H9 (cell line): ENCODE results near the gene HOXC11. TPM values are rescaled to one million over a fixed set of nuclear protein-coding genes. Genes with fewer than 3 reads are reported as not detected.
A peak's percentile ranks its signal among the peaks of the same experiment; 100 is the strongest.

Experiments
- DNase-seq: peaks from one replicate; pipeline ENCODE4 v3.0.0-alpha.2; 2017
- H2AFZ ChIP-seq: one replicate; pipeline ENCODE4 v1.6.1; 2013; ENCODE audit warnings: mild to moderate bottlenecking, low read length, control low read depth, moderate library complexity
- H2AK5ac ChIP-seq: 2 replicates; pipeline ENCODE4 v1.6.1; 2013; ENCODE audit warnings: low read length, control low read depth, mixed read lengths; ENCODE audit not compliant: insufficient read length
- H2BK120ac ChIP-seq: one replicate; pipeline ENCODE4 v1.6.1; 2013; ENCODE audit warnings: low read depth, mild to moderate bottlenecking, low read length, control low read depth, inconsistent platforms; ENCODE audit not compliant: poor library complexity, severe bottlenecking
- H2BK12ac ChIP-seq: 2 replicates; pipeline ENCODE4 v1.6.1; 2013; ENCODE audit warnings: low read length, control low read depth, mixed read lengths, low read depth; ENCODE audit not compliant: insufficient read length
- H2BK15ac ChIP-seq: 2 replicates; pipeline ENCODE4 v1.6.1; 2013; ENCODE audit warnings: low read depth, low read length, control low read depth
- H2BK20ac ChIP-seq: one replicate; pipeline ENCODE4 v1.6.1; 2013; ENCODE audit warnings: low read depth, mild to moderate bottlenecking, low read length, control low read depth, inconsistent platforms; ENCODE audit not compliant: poor library complexity, severe bottlenecking
- H2BK5ac ChIP-seq: 2 replicates; pipeline ENCODE4 v1.6.1; 2013; ENCODE audit warnings: low read length, control low read depth, mixed read lengths; ENCODE audit not compliant: insufficient read length
- H3K14ac ChIP-seq: 2 replicates; pipeline ENCODE4 v1.6.1; 2013; ENCODE audit warnings: low read length, control low read depth; ENCODE audit not compliant: insufficient read depth
- H3K18ac ChIP-seq: 2 replicates; pipeline ENCODE4 v1.6.1; 2013; ENCODE audit warnings: low read depth, mild to moderate bottlenecking, mixed read lengths, low read length, control low read depth; ENCODE audit not compliant: insufficient read length
- H3K23ac ChIP-seq: 2 replicates; pipeline ENCODE4 v1.6.1; 2013; ENCODE audit warnings: low read length, control low read depth, mixed read lengths, low read depth; ENCODE audit not compliant: insufficient read length
- H3K23me2 ChIP-seq: 2 replicates; pipeline ENCODE4 v1.6.1; 2013; ENCODE audit warnings: low read depth, mild to moderate bottlenecking, mixed read lengths, low read length, control low read depth; ENCODE audit not compliant: insufficient read length, poor library complexity, severe bottlenecking
- H3K27ac ChIP-seq: 2 replicates; pipeline ENCODE4 v1.5.1; 2013; ENCODE audit warnings: low read length, control low read depth, mixed read lengths, low read depth; ENCODE audit not compliant: insufficient read length
- H3K27me3 ChIP-seq: 2 replicates; pipeline ENCODE4 v1.6.1; 2013; ENCODE audit warnings: low read length, control low read depth, inconsistent platforms; ENCODE audit not compliant: insufficient read depth
- H3K4ac ChIP-seq: 2 replicates; pipeline ENCODE4 v1.6.1; 2013; ENCODE audit warnings: low read depth, mild to moderate bottlenecking, control low read depth, inconsistent platforms, low read length, moderate library complexity
- H3K4me1 ChIP-seq: 2 replicates; pipeline ENCODE4 v1.6.1; 2013; ENCODE audit warnings: low read length, control low read depth, inconsistent platforms; ENCODE audit not compliant: insufficient read depth
- H3K4me2 ChIP-seq: 2 replicates; pipeline ENCODE4 v1.6.1; 2013; ENCODE audit warnings: low read length, control low read depth, mixed read lengths; ENCODE audit not compliant: insufficient read length, insufficient read depth
- H3K56ac ChIP-seq: 2 replicates; pipeline ENCODE4 v1.6.1; 2013; ENCODE audit warnings: low read depth, mild to moderate bottlenecking, mixed read lengths, low read length, control low read depth; ENCODE audit not compliant: insufficient read length
- H3K79me1 ChIP-seq: 2 replicates; pipeline ENCODE4 v1.6.1; 2013; ENCODE audit warnings: low read depth, mild to moderate bottlenecking, moderate library complexity, low read length, control low read depth, inconsistent platforms; ENCODE audit not compliant: insufficient read depth, poor library complexity, severe bottlenecking
- H3K79me2 ChIP-seq: 2 replicates; pipeline ENCODE4 v1.6.1; 2013; ENCODE audit warnings: low read length, control low read depth, inconsistent platforms; ENCODE audit not compliant: insufficient read depth
- H3K9ac ChIP-seq: 2 replicates; pipeline ENCODE4 v1.6.1; 2013; ENCODE audit warnings: low read length, control low read depth, mixed read lengths; ENCODE audit not compliant: insufficient read length; ENCODE audit errors: extremely low read depth
- H3K9me3 ChIP-seq: one replicate; pipeline ENCODE4 v1.6.1; 2013; ENCODE audit warnings: low read depth, low read length, inconsistent platforms; ENCODE audit not compliant: control insufficient read depth
- H3T11ph ChIP-seq: one replicate; pipeline ENCODE4 v1.6.1; 2013; ENCODE audit warnings: mild to moderate bottlenecking, low read length, control low read depth, inconsistent platforms
- H4K20me1 ChIP-seq: one replicate; pipeline ENCODE4 v1.6.1; 2013; ENCODE audit not compliant: control insufficient read depth, insufficient read length, insufficient read depth
- H4K5ac ChIP-seq: 2 replicates; pipeline ENCODE4 v1.6.1; 2013; ENCODE audit warnings: low read depth, mild to moderate bottlenecking, mixed read lengths, low read length, control low read depth; ENCODE audit not compliant: insufficient read length
- H4K8ac ChIP-seq: replicated peaks from 2 replicates; pipeline ENCODE4 v1.6.1; 2013; ENCODE audit warnings: low read length, control low read depth, mixed read lengths, low read depth; ENCODE audit not compliant: insufficient read length
- H4K91ac ChIP-seq: 2 replicates; pipeline ENCODE4 v1.6.1; 2013; ENCODE audit warnings: low read depth, mild to moderate bottlenecking, moderate library complexity, mixed read lengths, low read length, control low read depth; ENCODE audit not compliant: insufficient read length
- H3K27ac Mint-ChIP-seq, 3 experiments: 2 replicates in 2 of 3; 3 replicates in 1 of 3; pipeline ENCODE4 v1.8.0; 2020 to 2021; ENCODE audit warnings: mixed read lengths in 3 of 3, mild to moderate bottlenecking in 1 of 3, moderate library complexity in 1 of 3
- H3K27me3 Mint-ChIP-seq: 2 replicates; pipeline ENCODE4 v1.8.0; 2021; ENCODE audit warnings: low read depth, mild to moderate bottlenecking, moderate library complexity, mixed read lengths
- H3K36me3 Mint-ChIP-seq, 3 experiments: 2 replicates in 2 of 3; 3 replicates in 1 of 3; pipeline ENCODE4 v1.8.0; 2020 to 2021; ENCODE audit warnings: low read depth in 3 of 3, mixed read lengths in 3 of 3; ENCODE audit not compliant: insufficient read depth in 1 of 3
- H3K4me1 Mint-ChIP-seq, 2 experiments: 2 replicates each; pipeline ENCODE4 v1.8.0; 2020; ENCODE audit warnings: mixed read lengths in 2 of 2
- H3K4me3 Mint-ChIP-seq, 2 experiments: 2 replicates in 1 of 2; 3 replicates in 1 of 2; pipeline ENCODE4 v1.8.0; 2020 to 2021; ENCODE audit warnings: mild to moderate bottlenecking in 2 of 2, mixed read lengths in 2 of 2, moderate library complexity in 1 of 2
- H3K9me3 Mint-ChIP-seq, 2 experiments: 2 replicates in 1 of 2; 3 replicates in 1 of 2; pipeline ENCODE4 v1.8.0; 2020; ENCODE audit warnings: mild to moderate bottlenecking in 2 of 2, mixed read lengths in 2 of 2, moderate library complexity in 1 of 2
- WGBS: extraction: QIAGEN DNeasy Blood & Tissue Kit; methylation state at CpG from one replicate; pipeline ENCODE4 v1.1.7; 2013; ENCODE audit warnings: missing lambda C conversion rate, low lambda C conversion rate, mixed read lengths; ENCODE audit not compliant: insufficient read length; ENCODE audit errors: extremely low coverage; 5-methylcytosine and 5-hydroxymethylcytosine counted together
- total RNA-seq: library from RNA; stranded (reverse); gene quantifications from 2 replicates; pipeline ENCODE4 v1.2.1, GENCODE V29; 2021
- TF ChIP-seq, protein P1 (sequence below): fragments of 200-600 bp; sonication (generic); conservative IDR thresholded peaks from 3 replicates; pipeline ENCODE4 v1.8.0; 2021; ENCODE audit warnings: antibody characterized with exemption, mild to moderate bottlenecking

The HOXC11 gene
- total RNA-seq, 1 experiment from 2014 or later, result not detected

GRCh38 chr12:53956251-53956887 lies 16.6 kb upstream of the HOXC11 start:
- Histone ChIP-seq H2BK120ac (no peak overlapping the region), H3K18ac (no peak overlapping the region), H2BK12ac (no peak overlapping the region), H4K20me1 (no peaks in the 10 kb centered on the region), H3K79me1 (no peaks in the 10 kb centered on the region), H3K9ac (no peak overlapping the region), H3K9me3 (no peaks in the 10 kb centered on the region), H3K56ac (no peak overlapping the region), H2AFZ (no peak overlapping the region), H4K91ac (no peak overlapping the region), H3K79me2 (no peaks in the 10 kb centered on the region), H3K23ac (no peak overlapping the region), H3K27ac (no peak overlapping the region), H2BK15ac (no peak overlapping the region), H3K14ac (no peak overlapping the region), H2BK5ac (no peak overlapping the region), H4K5ac (no peak overlapping the region), H4K8ac (no peak overlapping the region), H2BK20ac (no peak overlapping the region), H3K4me1 (no peaks in the 10 kb centered on the region), H3K4me2 (no peak overlapping the region), H3K4ac (no peak overlapping the region), H3K23me2 (no peaks in the 10 kb centered on the region), H3K27me3 (peaks cover 99% of the 10 kb centered on the region), H2AK5ac (no peak overlapping the region), H3T11ph (no peak overlapping the region)
- H3K36me3 Mint-ChIP-seq, result no peaks in the 10 kb centered on the region; a peak in 2 of 7 replicates
- H3K27me3 Mint-ChIP-seq, result peaks cover 99% of the 10 kb centered on the region
- no CpG with 5 or more reads among the region's 25 CpGs for WGBS
- peak overlapping the region in 1 of 3 experiments; percentile 42; a peak in 1 of 7 replicates for H3K27ac Mint-ChIP-seq
- DNase-seq, result no peak
- TF ChIP-seq, protein P1, sequence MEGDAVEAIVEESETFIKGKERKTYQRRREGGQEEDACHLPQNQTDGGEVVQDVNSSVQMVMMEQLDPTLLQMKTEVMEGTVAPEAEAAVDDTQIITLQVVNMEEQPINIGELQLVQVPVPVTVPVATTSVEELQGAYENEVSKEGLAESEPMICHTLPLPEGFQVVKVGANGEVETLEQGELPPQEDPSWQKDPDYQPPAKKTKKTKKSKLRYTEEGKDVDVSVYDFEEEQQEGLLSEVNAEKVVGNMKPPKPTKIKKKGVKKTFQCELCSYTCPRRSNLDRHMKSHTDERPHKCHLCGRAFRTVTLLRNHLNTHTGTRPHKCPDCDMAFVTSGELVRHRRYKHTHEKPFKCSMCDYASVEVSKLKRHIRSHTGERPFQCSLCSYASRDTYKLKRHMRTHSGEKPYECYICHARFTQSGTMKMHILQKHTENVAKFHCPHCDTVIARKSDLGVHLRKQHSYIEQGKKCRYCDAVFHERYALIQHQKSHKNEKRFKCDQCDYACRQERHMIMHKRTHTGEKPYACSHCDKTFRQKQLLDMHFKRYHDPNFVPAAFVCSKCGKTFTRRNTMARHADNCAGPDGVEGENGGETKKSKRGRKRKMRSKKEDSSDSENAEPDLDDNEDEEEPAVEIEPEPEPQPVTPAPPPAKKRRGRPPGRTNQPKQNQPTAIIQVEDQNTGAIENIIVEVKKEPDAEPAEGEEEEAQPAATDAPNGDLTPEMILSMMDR, result no peak
- H3K9me3 Mint-ChIP-seq, result peaks cover 0 to 3% of the 10 kb centered on the region in 2 experiments; a peak in 2 of 5 replicates
- peaks cover 4 to 11% of the 10 kb centered on the region in 2 experiments; a peak in 3 of 4 replicates for H3K4me1 Mint-ChIP-seq
- H3K4me3 Mint-ChIP-seq, result no peak overlapping the region
